ENCODE data around the gene ST6GALNAC3.
"Not testable (repeated sequence)": the region's sequence is repeated elsewhere in the genome, so short reads cannot be mapped to it uniquely, and the experiment has no call there.

Gene ST6GALNAC3

DNA sequence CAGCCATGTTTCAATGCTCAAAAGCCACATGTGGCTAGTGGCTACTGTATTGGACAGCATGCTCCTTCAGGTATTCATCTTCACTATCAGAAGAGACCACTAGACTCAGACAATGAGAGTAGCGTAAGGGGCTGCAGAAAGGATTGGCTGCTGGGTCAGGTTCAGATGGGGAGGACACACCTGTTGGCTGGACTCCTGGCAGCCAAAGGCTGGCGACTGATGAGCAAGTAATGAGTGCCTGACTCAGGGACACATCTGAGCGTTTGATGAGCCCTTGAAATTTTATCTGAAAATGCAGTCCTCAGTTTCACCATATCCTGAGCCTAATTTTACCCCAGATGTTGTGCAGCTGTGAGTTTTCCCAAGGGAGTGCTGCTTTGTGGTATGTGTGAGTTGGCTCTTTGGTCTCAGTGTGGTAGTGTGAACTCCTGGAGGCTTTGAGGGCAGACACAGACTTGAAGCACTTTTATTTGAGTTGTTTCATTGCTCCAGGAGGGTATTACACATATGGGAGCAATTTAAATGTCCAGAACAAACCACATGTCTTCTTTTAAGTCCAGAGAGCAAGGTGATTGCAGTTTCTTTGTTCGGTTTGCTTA lies 9.6 kb downstream of the ST6GALNAC3 start:
- Mint-ChIP-seq H3K36me3 (no peaks in the 10 kb centered on the region), H3K9me3 (no peaks in the 10 kb centered on the region), H3K27ac (no peak overlapping the region), H3K4me1 (no peaks in the 10 kb centered on the region), H3K27me3 (peaks cover 7% of the 10 kb centered on the region), H3K4me3 (no peak overlapping the region)
- CTCF ChIA-PET = no interaction called here
- DNase-seq = no peak

DNA sequence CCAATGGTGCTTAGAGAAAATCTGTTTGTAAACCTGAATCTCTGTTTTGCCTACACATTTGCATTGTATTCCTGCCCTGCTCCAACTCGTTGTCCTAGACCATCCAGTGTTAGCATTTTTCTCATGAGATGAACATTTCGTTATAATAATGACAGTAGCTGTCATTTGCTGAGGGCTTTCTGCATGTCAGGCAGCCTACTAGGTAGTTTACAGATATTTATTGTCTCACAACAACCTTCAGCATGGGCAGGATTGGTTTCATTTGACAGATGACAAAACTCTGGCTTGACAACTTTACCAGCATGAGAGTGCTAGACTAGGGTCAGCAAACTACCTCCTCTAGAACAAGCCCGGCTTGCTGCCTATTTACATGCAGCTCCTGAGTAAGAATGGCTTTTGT lies 10.1 kb downstream of the ST6GALNAC3 start:
- Mint-ChIP-seq H3K27me3 (peaks cover 4% of the 10 kb centered on the region), H3K4me3 (no peak overlapping the region), H3K9me3 (no peaks in the 10 kb centered on the region), H3K4me1 (no peaks in the 10 kb centered on the region), H3K36me3 (no peaks in the 10 kb centered on the region), H3K27ac (no peak overlapping the region)
- CTCF ChIA-PET = no interaction called here
- DNase-seq = no peak

DNA sequence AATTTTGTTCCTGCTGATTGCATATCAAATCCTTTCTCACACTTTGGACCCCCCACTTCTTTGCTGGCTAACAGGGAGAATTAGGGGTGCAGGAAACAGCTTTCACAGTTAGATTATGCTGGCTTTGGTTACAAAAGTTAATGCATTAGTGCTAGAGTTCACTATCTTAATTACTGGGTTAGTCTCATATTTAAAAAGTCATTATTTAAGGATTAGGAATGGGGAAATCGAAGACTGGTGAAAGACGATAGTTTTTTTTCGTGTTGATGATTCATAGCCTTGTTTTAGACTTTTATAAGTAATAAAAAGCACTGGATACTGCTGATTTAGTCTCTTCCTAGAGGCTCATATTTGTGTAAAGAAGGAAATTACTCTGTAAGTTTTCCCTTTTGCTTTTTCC lies 11.6 kb downstream of the ST6GALNAC3 start:
- Mint-ChIP-seq H3K27ac (no peak overlapping the region), H3K36me3 (no peaks in the 10 kb centered on the region), H3K27me3 (peaks cover 3% of the 10 kb centered on the region), H3K4me3 (no peak overlapping the region), H3K9me3 (no peaks in the 10 kb centered on the region), H3K4me1 (no peaks in the 10 kb centered on the region)
- CTCF ChIA-PET = interaction anchor here (1.0 kb wide), 1 partner anchor 14 kb away, joined by 3 read pairs; no protein-coding TSS in a partner anchor
- DNase-seq = no peak

DNA sequence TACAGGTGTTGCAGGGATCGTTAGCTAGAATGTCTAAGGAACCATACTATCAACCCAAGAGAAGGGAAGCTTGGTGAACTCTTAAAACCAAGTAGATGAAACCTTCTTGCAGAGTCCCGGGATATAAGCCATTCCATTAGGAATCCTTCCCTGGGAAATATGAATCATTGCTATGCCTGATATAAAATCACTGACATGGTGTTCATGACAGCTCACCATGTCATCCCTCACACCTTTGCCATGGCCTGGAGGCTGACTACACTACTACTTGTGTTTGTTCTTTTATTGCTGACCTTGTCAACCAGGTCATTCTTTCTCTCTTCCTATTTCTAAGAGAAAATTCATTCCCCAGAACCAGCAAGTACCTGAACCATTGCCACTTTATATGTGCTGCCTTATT lies 12.1 kb downstream of the ST6GALNAC3 start:
- Mint-ChIP-seq H3K9me3 (no peaks in the 10 kb centered on the region), H3K27me3 (peaks cover 3% of the 10 kb centered on the region), H3K4me1 (no peaks in the 10 kb centered on the region), H3K4me3 (no peak overlapping the region), H3K36me3 (no peaks in the 10 kb centered on the region), H3K27ac (no peak overlapping the region)
- CTCF ChIA-PET = interaction anchor here (1.0 kb wide), 1 partner anchor 13 kb away, joined by 3 read pairs; no protein-coding TSS in a partner anchor
- DNase-seq = no peak

DNA sequence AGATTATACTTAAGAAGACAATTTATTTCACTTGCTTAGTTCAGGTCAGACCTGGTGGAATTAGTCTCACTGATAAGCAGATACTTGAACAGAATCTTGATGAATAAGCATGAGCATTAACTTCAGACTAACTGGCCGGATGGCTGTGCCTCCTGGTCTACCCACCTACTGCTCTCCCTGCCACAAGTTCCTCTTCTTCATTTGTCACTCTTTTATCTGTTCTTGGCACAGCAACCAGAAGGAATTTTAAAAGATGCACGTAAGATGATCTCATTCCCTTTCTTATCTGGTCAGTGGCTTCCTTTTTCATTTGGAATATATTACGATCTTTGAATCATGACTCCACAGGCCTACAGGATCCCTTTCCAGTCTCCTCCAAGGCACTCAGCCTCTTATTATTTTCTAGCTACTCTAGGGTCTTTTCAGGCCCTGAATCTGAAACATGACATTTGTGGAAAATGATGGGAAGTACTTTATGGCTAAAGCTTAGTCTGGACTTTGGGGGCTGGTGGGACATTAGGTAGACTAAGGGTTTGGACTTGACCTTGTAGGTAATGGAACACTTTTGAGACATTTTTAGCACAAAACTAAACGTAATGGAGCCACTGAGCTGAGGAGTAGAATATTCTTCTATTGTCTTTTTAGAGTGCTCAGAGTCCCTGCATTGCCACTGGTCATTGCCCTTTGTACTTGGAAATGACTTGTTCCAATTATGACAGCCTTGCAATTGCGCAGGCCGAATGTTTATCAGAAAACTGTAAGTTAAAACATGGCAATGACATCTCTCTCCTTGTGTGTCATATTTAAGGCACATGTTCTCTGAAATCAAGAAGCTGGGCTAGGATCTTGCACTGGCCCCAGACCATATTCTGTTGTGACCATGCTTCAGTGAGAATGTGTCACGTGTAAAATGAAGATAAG lies 16.0 kb downstream of the ST6GALNAC3 start:
- Mint-ChIP-seq H3K27ac (no peak overlapping the region), H3K36me3 (no peaks in the 10 kb centered on the region), H3K9me3 (no peaks in the 10 kb centered on the region), H3K4me1 (no peaks in the 10 kb centered on the region), H3K27me3 (no peaks in the 10 kb centered on the region), H3K4me3 (no peak overlapping the region)
- no peak for DNase-seq
- CTCF ChIA-PET = no interaction called here

GRCh38 chr1:76092812-76093211 lies 18.3 kb downstream of the ST6GALNAC3 start:
- CTCF ChIA-PET = no interaction called here
- no peak for DNase-seq

DNA sequence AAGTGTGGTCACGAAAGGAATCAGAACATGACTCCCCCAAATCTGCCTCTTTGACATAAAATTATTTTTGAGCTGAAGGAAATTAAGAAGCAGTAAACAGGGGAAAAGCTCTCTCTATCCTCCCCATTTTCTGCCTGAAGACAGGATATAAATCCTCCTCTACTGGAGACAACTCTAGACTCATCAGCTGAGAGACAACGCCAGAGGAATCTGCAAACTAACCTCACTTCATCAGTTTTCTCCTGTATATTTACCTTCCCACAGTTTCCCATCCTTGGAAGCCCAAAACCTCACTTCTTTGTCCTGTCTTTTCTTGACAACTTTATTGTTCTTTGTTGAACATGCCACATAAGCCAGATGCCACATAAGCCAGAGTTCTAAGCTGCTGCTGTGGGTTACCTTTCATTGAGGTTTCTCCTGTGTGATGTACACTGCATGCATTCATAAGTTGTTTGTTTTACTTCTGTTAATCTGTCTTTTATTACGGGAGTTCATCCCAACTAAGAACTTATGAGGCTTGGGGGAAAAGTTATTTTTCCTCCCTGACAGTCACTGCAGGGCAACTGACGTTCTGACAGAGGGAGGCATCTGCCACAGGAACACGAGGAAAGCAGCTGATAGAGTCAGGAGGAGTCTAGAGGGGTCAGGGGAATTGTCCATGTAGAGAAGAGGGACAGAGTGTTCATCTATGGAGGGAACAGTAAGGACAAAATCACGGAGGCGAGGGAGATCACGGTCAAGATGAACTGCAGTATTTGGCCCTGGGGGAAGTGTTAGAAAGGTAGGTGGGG lies 19.2 kb downstream of the ST6GALNAC3 start:
- Mint-ChIP-seq H3K9me3 (no peaks in the 10 kb centered on the region), H3K36me3 (no peaks in the 10 kb centered on the region), H3K4me1 (no peaks in the 10 kb centered on the region), H3K4me3 (no peak overlapping the region), H3K27me3 (no peaks in the 10 kb centered on the region), H3K27ac (no peak overlapping the region)
- CTCF ChIA-PET = no interaction called here
- no peak for DNase-seq

More at GRCh38 chr1:76092812-76093211, 18.3 kb downstream of the ST6GALNAC3 start:
- no peak overlapping the region for H3K27ac Mint-ChIP-seq
- no peaks in the 10 kb centered on the region for H3K27me3 Mint-ChIP-seq
- no peaks in the 10 kb centered on the region for H3K9me3 Mint-ChIP-seq
- H3K36me3 Mint-ChIP-seq = no peaks in the 10 kb centered on the region
- no peak overlapping the region for H3K4me3 Mint-ChIP-seq
- H3K4me1 Mint-ChIP-seq = no peaks in the 10 kb centered on the region

GRCh38 chr1:76095802-76096201 lies 21.3 kb downstream of the ST6GALNAC3 start:
- no peaks in the 10 kb centered on the region for H3K9me3 Mint-ChIP-seq
- H3K36me3 Mint-ChIP-seq = no peaks in the 10 kb centered on the region
- CTCF ChIA-PET = no interaction called here
- no peaks in the 10 kb centered on the region for H3K27me3 Mint-ChIP-seq
- H3K4me3 Mint-ChIP-seq = no peak overlapping the region
- no peak for DNase-seq
- H3K4me1 Mint-ChIP-seq = no peaks in the 10 kb centered on the region
- H3K27ac Mint-ChIP-seq = no peak overlapping the region

- H3K27ac Mint-ChIP-seq, H3K27me3 Mint-ChIP-seq, DNase-seq, CTCF ChIA-PET, H3K4me1 Mint-ChIP-seq, H3K9me3 Mint-ChIP-seq, H3K36me3 Mint-ChIP-seq, H3K4me3 Mint-ChIP-seq: not testable (repeated sequence)
Observed at GRCh38 chr1:76097064-76097463, 22.5 kb downstream of the ST6GALNAC3 start.

- no peak for DNase-seq
- Mint-ChIP-seq H3K36me3 (no peaks in the 10 kb centered on the region), H3K4me3 (no peak overlapping the region), H3K9me3 (no peaks in the 10 kb centered on the region), H3K4me1 (peaks cover 5% of the 10 kb centered on the region), H3K27ac (no peak overlapping the region), H3K27me3 (no peaks in the 10 kb centered on the region)
- CTCF ChIA-PET = no interaction called here
Observed at GRCh38 chr1:76098845-76099244, 24.3 kb downstream of the ST6GALNAC3 start.

DNA sequence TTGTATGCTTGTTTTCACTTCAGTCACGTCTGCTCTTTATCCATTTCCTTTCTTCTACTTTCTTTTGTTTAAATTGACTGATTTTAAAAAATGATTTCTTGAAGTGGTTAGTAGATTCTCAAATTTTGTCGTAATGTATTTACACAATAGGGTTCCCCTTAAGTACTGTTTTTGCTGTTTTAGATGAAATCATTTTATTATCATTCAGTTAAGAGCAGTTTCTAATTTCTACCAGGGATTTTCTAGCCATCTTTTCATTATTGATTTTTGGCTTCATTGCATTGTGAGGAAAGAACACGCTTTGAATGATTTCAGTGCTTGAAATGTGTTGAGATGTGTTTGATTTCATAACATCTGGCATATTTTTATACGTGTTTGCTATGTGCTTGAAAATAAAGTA lies 27.0 kb downstream of the ST6GALNAC3 start:
- H3K36me3 Mint-ChIP-seq = no peaks in the 10 kb centered on the region
- no peaks in the 10 kb centered on the region for H3K9me3 Mint-ChIP-seq
- H3K4me3 Mint-ChIP-seq = no peak overlapping the region
- no peak for DNase-seq
- CTCF ChIA-PET = no interaction called here
- H3K27ac Mint-ChIP-seq = no peak overlapping the region
- H3K4me1 Mint-ChIP-seq = peaks cover 15% of the 10 kb centered on the region
- no peaks in the 10 kb centered on the region for H3K27me3 Mint-ChIP-seq

DNA sequence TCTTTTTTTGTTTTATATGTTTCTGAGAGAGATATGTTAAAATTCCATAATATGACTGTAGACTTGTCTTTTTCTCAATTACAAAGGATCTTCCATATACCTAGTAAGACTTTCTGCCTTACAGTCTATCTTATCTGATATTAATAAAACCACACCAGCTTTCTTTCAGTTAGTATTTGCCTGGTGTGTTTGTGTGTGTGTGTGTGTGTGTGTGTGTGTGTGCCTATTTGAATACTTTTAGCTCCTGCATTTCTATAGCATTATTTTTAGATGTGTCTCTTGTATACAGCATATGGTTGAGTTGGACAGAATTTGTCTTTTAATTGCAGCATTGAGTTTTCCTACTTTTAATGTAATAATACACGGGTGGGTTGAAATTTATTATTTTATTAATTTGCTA lies 27.5 kb downstream of the ST6GALNAC3 start:
- Mint-ChIP-seq H3K27me3 (no peaks in the 10 kb centered on the region), H3K36me3 (no peaks in the 10 kb centered on the region), H3K4me1 (peaks cover 15% of the 10 kb centered on the region), H3K27ac (no peak overlapping the region), H3K9me3 (no peaks in the 10 kb centered on the region), H3K4me3 (no peak overlapping the region)
- DNase-seq = no peak
- CTCF ChIA-PET = no interaction called here

- Mint-ChIP-seq H3K4me1 (peaks cover 15% of the 10 kb centered on the region), H3K4me3 (no peak overlapping the region), H3K36me3 (no peaks in the 10 kb centered on the region), H3K9me3 (no peaks in the 10 kb centered on the region), H3K27ac (no peak overlapping the region), H3K27me3 (no peaks in the 10 kb centered on the region)
- DNase-seq = no peak
- CTCF ChIA-PET = no interaction called here
Observed at GRCh38 chr1:76103034-76103433, 28.5 kb downstream of the ST6GALNAC3 start.

DNA sequence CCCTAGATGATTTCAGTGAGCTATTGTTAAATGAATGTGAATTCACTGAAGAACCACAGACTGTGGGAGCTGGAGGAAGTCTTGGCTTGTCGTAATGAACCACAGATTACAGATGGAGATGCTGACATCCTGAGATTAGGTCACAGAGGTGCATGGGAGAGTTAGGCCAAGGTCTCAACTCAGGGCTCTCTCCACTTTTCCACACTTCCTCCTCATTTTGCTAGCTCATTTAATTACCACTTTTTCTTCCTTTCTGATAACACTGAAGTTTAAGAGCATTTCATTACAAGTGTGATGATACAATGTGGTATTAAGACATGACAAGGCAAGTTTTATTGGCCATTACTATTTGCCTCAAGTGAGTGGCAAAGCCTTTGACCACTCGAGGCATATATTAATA lies 30.8 kb downstream of the ST6GALNAC3 start:
- DNase-seq = no peak
- no peaks in the 10 kb centered on the region for H3K9me3 Mint-ChIP-seq
- H3K27me3 Mint-ChIP-seq = no peaks in the 10 kb centered on the region
- no peaks in the 10 kb centered on the region for H3K36me3 Mint-ChIP-seq
- peaks cover 15% of the 10 kb centered on the region for H3K4me1 Mint-ChIP-seq
- no peak overlapping the region for H3K4me3 Mint-ChIP-seq
- CTCF ChIA-PET = interaction anchor here (0.8 kb wide), 1 partner anchor 49 kb away, joined by 3 read pairs; no protein-coding TSS in a partner anchor
- no peak overlapping the region for H3K27ac Mint-ChIP-seq
